Astrocyte (in vitro differentiated cells and primary cell): ENCODE results near the gene ADGRA1.

Source experiments
- CTCF ChIP-seq: IDR thresholded peaks from 2 replicates; pipeline ENCODE4 v1.5.1; 2011; ENCODE audit warnings: low read depth, mild to moderate bottlenecking, inconsistent platforms, low read length, moderate library complexity; ENCODE audit not compliant: insufficient read depth
- EZH2 ChIP-seq: IDR thresholded peaks from 2 replicates; pipeline ENCODE4 v1.6.1; 2012; ENCODE audit warnings: mild to moderate bottlenecking, low read length, inconsistent platforms; ENCODE audit not compliant: insufficient read depth

DNA sequence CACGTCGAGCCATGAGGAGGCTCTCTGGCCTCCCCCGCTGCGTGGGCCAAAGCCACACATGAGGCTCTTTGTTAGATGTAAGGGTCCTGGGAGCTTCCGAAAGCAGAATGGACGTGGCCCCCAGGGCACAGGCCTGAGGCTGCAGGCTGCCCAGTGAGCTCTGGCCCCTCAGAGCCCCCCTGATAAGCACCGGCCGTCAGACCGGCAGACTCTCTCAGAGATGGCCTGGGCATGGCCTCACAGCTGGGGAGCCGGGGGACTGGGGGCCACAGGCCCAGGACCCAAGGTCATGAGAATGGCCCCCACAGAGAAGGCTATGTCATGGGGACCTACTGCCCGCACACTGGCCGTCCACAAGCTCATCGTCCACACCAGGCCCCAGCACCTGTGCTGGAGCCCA, 31.7 kb upstream of the ADGRA1 start:
- TF ChIP-seq CTCF, result no peak
- TF ChIP-seq EZH2, result no peak
